Measurements from ENCODE around the gene NIM1K.
"Not testable (repeated sequence)": the region's sequence is repeated elsewhere in the genome, so short reads cannot be mapped to it uniquely, and the experiment has no call there.

Gene NIM1K

DNA sequence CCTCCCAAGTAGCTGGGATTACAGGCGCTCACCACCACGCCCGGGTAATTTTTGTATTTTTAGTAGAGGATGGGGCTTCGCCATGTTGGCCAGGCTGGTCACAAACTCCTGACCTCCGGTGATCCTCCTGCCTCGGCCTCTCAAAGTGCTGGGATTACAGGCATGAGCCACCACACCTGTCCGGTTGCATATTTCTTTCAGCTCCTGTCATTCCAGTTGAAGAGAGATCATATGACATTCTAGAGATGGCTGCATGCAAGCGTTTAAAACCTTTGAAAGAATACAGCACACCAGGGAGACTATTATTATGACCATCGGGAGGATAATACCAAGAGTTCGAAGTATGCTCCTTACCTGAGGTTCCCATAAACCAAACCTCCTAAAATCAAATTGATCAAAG, 9.6 kb upstream of the NIM1K start:
- Histone ChIP-seq H3K27ac (ENCODE audit: insufficient read depth, low read depth, low read length, poor library complexity, severe bottlenecking) (no peak overlapping the region), H3K27me3 (ENCODE audit: control insufficient read depth, insufficient read depth, low read length, poor library complexity, severe bottlenecking) (no peaks in the 10 kb centered on the region), H3K9me3 (ENCODE audit: control insufficient read depth, low read length) (no peaks in the 10 kb centered on the region), H3K4me3 (ENCODE audit: insufficient read depth, low read depth, low read length) (no peak overlapping the region), H3K4me1 (ENCODE audit: control insufficient read depth, insufficient read depth, low read length) (no peaks in the 10 kb centered on the region), H3K36me3 (ENCODE audit: control insufficient read depth, insufficient read depth, low read length) (no peaks in the 10 kb centered on the region)
- WGBS, 2 experiments, result 94 to 98% methylated on average over 10 of the region's 10 CpGs

DNA sequence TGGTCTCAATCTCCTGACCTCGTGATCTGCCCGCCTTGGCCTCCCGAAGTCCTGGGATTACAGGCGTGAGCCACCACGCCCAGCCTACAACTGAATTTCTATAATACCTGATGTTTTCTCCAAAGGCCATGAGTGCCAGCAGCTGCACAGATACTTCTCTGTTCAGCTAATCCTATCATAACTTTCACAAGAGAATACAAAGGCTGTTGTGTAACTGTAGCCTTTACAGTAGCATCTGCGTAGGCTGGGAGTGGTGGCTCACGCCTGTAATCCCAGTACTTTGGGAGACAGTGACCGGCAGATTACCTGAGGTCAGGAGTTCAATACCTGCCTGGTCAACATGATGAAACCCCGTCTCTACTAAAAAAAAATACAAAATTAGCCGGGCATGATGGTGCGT, 8.9 kb upstream of the NIM1K start:
- not testable (repeated sequence) for H3K9me3 ChIP-seq (ENCODE audit: control insufficient read depth, low read length); H3K4me1 ChIP-seq (ENCODE audit: control insufficient read depth, insufficient read depth, low read length); H3K27ac ChIP-seq (ENCODE audit: insufficient read depth, low read depth, low read length, poor library complexity, severe bottlenecking); H3K4me3 ChIP-seq (ENCODE audit: insufficient read depth, low read depth, low read length); H3K27me3 ChIP-seq (ENCODE audit: control insufficient read depth, insufficient read depth, low read length, poor library complexity, severe bottlenecking); H3K36me3 ChIP-seq (ENCODE audit: control insufficient read depth, insufficient read depth, low read length)
- WGBS, 2 experiments, result 86 to 91% methylated on average over 11 of the region's 11 CpGs

DNA sequence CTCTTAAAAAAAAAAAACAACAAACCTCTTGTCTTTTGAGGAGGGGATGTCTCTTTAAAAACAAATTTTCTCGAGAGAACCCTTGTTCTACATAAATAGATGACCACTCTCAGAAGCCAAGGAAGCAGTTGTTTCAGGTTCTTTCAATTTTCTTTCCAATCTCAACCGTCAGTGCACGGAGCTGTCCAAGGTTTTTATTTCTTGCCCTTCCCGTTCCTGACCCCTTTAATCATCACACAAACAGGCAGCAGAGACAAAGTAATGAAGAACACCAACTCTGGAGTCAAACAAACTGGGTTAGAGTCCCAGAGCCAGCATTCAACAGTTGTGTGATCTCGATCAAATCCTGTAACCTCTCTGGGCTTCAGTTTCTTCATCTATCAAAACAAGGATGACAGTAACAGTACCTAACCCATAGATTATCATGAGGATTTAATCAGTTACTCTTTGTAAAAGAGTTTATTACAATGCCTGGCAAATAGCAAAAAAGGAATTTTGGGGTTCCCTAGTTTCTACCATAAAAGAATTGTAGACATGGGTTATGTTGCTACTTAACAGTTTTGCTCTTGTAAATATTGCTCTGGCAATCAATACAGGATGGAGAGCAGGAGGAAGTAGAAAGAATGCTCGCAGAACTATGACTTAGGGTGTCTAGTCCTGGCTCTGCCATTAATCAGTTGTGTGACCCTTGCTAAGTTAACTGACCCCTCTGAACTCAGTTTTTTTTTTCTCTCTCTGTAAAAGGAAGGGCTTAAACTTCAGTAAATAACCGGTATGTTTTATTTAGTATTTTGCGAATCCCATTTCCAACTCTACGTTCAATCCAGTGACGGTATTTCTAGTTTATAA, 1.0 kb upstream of the NIM1K start:
- Histone ChIP-seq H3K36me3 (ENCODE audit: control insufficient read depth, insufficient read depth, low read length) (no peaks in the 10 kb centered on the region), H3K27me3 (ENCODE audit: control insufficient read depth, insufficient read depth, low read length, poor library complexity, severe bottlenecking) (peaks cover 39% of the 10 kb centered on the region), H3K9me3 (ENCODE audit: control insufficient read depth, low read length) (no peaks in the 10 kb centered on the region), H3K4me1 (ENCODE audit: control insufficient read depth, insufficient read depth, low read length) (peaks cover 21% of the 10 kb centered on the region), H3K4me3 (ENCODE audit: insufficient read depth, low read depth, low read length) (no peak overlapping the region), H3K27ac (ENCODE audit: insufficient read depth, low read depth, low read length, poor library complexity, severe bottlenecking) (no peak overlapping the region)
- 47 to 55% methylated on average over 8 to 10 of the region's 10 CpGs for WGBS, 2 experiments

DNA sequence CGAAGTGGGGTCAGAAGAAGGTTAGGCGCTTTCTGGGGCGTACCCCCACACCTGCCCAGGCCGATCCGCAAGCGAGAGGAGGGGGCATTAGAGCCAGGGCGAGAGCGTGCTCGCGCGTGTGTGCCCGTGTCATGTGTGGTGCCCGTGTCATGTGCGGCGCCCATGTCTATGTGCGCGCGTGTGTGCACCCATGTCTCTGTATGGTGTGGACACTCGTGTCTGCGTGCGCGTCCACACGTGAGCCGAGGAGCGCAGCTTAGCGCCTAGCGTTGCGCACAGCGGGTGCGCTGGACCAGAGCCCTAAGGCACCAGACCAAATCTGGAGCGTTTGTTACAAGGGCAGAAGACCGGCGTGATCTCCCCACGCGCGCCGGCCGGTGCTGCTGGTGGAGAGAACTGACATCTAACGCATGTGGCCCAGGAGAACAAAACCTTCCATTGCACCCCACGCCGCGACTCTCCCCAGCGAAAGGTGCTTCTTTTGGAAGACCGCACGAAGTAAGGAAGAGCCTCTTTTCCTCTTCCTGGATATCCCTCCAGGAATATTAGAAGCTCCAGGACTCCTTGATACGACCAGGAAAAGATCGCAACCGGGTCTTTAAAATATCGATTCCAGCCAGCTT, 644 bp downstream of the NIM1K start:
- Histone ChIP-seq H3K4me1 (ENCODE audit: control insufficient read depth, insufficient read depth, low read length) (peaks cover 21% of the 10 kb centered on the region), H3K27me3 (ENCODE audit: control insufficient read depth, insufficient read depth, low read length, poor library complexity, severe bottlenecking) (peaks cover 39% of the 10 kb centered on the region), H3K4me3 (ENCODE audit: insufficient read depth, low read depth, low read length) (peak overlapping the region; percentile 33), H3K27ac (ENCODE audit: insufficient read depth, low read depth, low read length, poor library complexity, severe bottlenecking) (no peak overlapping the region), H3K9me3 (ENCODE audit: control insufficient read depth, low read length) (no peaks in the 10 kb centered on the region), H3K36me3 (ENCODE audit: control insufficient read depth, insufficient read depth, low read length) (no peaks in the 10 kb centered on the region)
- 2% methylated on average over 49 of the region's 49 CpGs for WGBS, 2 experiments

DNA sequence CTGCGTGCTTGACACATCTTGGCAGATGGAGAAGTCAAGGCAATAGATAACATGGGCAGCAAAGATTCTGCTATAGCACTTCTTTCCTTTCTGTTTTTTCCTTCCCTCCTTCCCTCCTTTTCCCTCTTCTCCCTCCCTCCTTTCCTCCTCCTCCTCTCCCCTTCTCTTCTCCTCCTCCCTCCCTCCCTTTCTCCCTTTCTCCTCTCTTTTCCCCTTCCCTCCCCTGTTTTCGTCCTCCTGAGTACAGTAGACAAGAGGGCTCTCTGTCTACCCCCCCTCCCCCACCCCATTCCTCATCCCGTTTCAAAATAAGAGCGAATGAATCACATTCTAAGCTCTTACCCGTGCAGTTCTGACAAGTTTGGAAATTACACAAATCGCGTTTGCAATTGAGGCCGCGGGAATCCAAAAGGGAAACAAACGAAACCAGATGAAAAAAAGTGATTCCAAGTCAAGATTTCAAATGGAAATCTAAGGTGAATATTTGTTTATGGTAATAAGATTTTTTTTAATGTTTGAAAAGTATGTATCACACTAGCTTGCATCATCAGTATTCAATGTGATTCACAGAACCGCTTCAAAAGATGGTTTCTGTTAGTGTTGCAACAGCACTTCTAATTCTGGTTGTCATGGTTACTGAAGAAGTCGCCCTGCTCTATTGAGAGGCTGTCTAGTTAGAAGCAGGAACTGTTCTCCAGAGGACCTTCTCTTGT, 1.3 kb downstream of the NIM1K start:
- H3K4me1 ChIP-seq (ENCODE audit: control insufficient read depth, insufficient read depth, low read length), result peaks cover 21% of the 10 kb centered on the region
- peak overlapping the region; percentile 7 for H3K4me3 ChIP-seq (ENCODE audit: insufficient read depth, low read depth, low read length)
- peaks cover 39% of the 10 kb centered on the region for H3K27me3 ChIP-seq (ENCODE audit: control insufficient read depth, insufficient read depth, low read length, poor library complexity, severe bottlenecking)
- no peaks in the 10 kb centered on the region for H3K36me3 ChIP-seq (ENCODE audit: control insufficient read depth, insufficient read depth, low read length)
- WGBS, 2 experiments, result 1 to 3% methylated on average over 12 of the region's 12 CpGs
- no peak overlapping the region for H3K27ac ChIP-seq (ENCODE audit: insufficient read depth, low read depth, low read length, poor library complexity, severe bottlenecking)
- H3K9me3 ChIP-seq (ENCODE audit: control insufficient read depth, low read length), result no peaks in the 10 kb centered on the region

DNA sequence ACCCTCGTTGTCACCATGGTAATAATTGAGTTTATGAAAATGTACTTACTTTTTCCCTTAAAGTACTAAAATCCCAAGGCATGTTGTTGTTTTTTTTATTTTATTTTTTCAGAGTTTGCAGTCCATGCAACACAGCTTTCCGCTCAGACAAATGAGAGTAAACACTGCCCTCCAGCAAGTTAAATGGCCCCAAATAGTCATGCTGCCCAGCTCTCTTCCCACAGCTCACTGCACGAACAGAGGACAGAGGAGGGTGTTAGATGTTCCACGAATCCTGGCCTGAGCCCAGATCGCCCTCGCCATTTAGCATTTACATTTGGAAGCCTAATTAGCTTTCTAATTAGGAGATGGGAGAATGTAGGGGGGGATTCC, 1.9 kb downstream of the NIM1K start:
- Histone ChIP-seq H3K36me3 (ENCODE audit: control insufficient read depth, insufficient read depth, low read length) (no peaks in the 10 kb centered on the region), H3K27me3 (ENCODE audit: control insufficient read depth, insufficient read depth, low read length, poor library complexity, severe bottlenecking) (peaks cover 39% of the 10 kb centered on the region), H3K27ac (ENCODE audit: insufficient read depth, low read depth, low read length, poor library complexity, severe bottlenecking) (peak overlapping the region; percentile 12), H3K4me1 (ENCODE audit: control insufficient read depth, insufficient read depth, low read length) (peaks cover 21% of the 10 kb centered on the region), H3K9me3 (ENCODE audit: control insufficient read depth, low read length) (no peaks in the 10 kb centered on the region), H3K4me3 (ENCODE audit: insufficient read depth, low read depth, low read length) (no peak overlapping the region)
- WGBS, 2 experiments, result 16 to 33% methylated on average over 5 to 6 of the region's 6 CpGs

DNA sequence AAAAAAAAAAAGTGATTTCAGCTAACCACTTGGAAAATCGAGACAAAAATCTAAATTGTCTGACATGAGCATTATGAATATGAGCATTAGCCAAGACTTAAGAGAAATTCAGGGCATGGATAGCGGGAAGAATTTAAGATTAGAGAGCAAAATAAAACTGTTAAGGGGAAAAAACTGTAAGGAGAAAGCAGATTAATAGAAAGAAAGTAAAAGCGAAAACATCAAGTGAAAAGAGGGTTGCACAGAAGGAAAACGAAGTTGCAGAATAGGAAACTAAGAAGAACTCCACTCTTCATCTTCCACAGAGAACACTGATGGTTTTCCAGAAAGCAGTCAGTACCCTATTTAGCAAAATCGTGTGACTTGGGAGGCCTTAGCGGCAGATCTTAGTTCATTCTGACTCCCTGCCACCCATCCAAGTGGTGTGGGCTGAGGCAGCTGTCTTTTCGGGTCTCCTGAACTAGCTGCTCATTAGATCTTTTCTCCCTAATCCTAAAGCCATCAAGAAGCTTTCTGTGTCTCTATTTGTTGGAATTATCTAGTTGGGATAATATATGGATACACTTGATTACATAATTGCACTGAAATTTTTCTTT, 3.7 kb downstream of the NIM1K start:
- WGBS, 2 experiments, result 86 to 90% methylated on average over 7 of the region's 7 CpGs
- Histone ChIP-seq H3K27ac (ENCODE audit: insufficient read depth, low read depth, low read length, poor library complexity, severe bottlenecking) (no peak overlapping the region), H3K4me3 (ENCODE audit: insufficient read depth, low read depth, low read length) (no peak overlapping the region), H3K4me1 (ENCODE audit: control insufficient read depth, insufficient read depth, low read length) (peaks cover 21% of the 10 kb centered on the region), H3K9me3 (ENCODE audit: control insufficient read depth, low read length) (no peaks in the 10 kb centered on the region), H3K36me3 (ENCODE audit: control insufficient read depth, insufficient read depth, low read length) (no peaks in the 10 kb centered on the region), H3K27me3 (ENCODE audit: control insufficient read depth, insufficient read depth, low read length, poor library complexity, severe bottlenecking) (peaks cover 37% of the 10 kb centered on the region)

DNA sequence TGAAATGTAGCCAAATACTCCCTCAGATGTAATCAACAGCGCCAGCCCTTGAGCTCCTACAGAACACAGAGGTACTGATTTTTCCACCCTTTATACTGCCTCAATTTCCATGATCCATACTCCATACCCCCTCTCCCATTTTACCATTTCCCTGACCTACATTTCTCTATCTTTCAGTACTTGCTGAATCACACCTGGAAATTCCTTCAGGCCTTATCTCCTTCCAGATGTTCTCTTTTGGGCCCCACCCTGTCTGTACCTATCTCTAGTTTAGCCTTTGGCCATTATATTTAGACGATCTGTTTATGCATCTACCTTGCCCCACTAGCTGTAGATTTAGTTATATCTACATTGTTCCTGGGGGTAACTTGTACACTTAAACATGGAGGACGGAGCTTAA, 5.5 kb downstream of the NIM1K start:
- Histone ChIP-seq H3K9me3 (ENCODE audit: control insufficient read depth, low read length) (no peaks in the 10 kb centered on the region), H3K27me3 (ENCODE audit: control insufficient read depth, insufficient read depth, low read length, poor library complexity, severe bottlenecking) (peaks cover 20% of the 10 kb centered on the region), H3K4me3 (ENCODE audit: insufficient read depth, low read depth, low read length) (no peak overlapping the region), H3K36me3 (ENCODE audit: control insufficient read depth, insufficient read depth, low read length) (no peaks in the 10 kb centered on the region), H3K27ac (ENCODE audit: insufficient read depth, low read depth, low read length, poor library complexity, severe bottlenecking) (no peak overlapping the region), H3K4me1 (ENCODE audit: control insufficient read depth, insufficient read depth, low read length) (peaks cover 12% of the 10 kb centered on the region)
- 62 to 98% methylated on average over 2 to 3 of the region's 3 CpGs for WGBS, 2 experiments

DNA sequence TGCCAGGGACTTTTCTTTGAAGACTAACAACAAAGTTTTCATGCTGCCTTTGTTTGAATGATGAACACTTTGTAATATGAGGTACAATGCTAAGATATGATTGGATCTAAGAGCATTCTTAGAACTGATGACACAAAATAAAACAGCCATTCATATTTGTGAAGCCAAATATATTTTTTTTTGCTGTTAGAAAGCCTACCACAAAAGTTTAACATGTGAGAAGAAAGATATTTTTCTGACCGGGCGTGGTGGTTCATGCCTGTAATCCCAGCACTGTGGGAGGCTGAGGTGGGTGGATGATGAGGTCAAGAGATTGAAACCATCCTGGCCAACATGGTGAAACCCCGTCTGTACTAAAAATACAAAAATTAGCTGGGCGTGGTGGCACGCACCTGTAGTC, 9.4 kb downstream of the NIM1K start:
- 93% methylated on average over 5 of the region's 5 CpGs for WGBS, 2 experiments

DNA sequence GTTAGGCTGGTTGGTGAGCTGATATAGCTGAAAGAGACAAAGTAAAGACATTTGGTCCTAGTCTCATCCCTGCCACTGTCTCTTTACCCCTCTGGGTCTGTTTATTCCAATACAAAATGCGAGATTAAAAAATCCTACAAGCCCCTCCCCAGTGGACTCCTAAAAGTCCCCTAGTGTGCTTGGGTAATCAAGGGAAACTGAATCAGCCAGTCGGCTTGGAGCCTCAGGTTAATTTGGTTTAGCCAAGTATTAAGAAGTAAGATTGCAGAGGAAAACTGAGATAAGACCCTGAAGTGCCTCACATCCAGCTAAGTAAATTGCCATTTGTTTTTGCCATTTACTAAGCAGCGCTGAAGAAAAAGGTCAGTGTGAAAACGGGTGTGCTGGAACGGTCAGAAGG, 10.4 kb downstream of the NIM1K start:
- no peaks in the 10 kb centered on the region for H3K36me3 ChIP-seq (ENCODE audit: control insufficient read depth, insufficient read depth, low read length)
- H3K4me3 ChIP-seq (ENCODE audit: insufficient read depth, low read depth, low read length), result no peak overlapping the region
- no peak overlapping the region for H3K27ac ChIP-seq (ENCODE audit: insufficient read depth, low read depth, low read length, poor library complexity, severe bottlenecking)
- no peaks in the 10 kb centered on the region for H3K9me3 ChIP-seq (ENCODE audit: control insufficient read depth, low read length)
- H3K4me1 ChIP-seq (ENCODE audit: control insufficient read depth, insufficient read depth, low read length), result no peaks in the 10 kb centered on the region
- WGBS, 2 experiments, result 89 to 90% methylated on average over 5 of the region's 5 CpGs
- H3K27me3 ChIP-seq (ENCODE audit: control insufficient read depth, insufficient read depth, low read length, poor library complexity, severe bottlenecking), result no peaks in the 10 kb centered on the region

More for the DNA sequence above, 9.4 kb downstream of the NIM1K start:
- not testable (repeated sequence) for H3K4me3 ChIP-seq (ENCODE audit: insufficient read depth, low read depth, low read length); H3K36me3 ChIP-seq (ENCODE audit: control insufficient read depth, insufficient read depth, low read length); H3K4me1 ChIP-seq (ENCODE audit: control insufficient read depth, insufficient read depth, low read length); H3K27me3 ChIP-seq (ENCODE audit: control insufficient read depth, insufficient read depth, low read length, poor library complexity, severe bottlenecking); H3K27ac ChIP-seq (ENCODE audit: insufficient read depth, low read depth, low read length, poor library complexity, severe bottlenecking); H3K9me3 ChIP-seq (ENCODE audit: control insufficient read depth, low read length)

Measured in ectodermal cell (in vitro differentiated cells).